Brain microvascular endothelial cell (primary cell): ENCODE measurements around the gene CCNJ.
A peak's percentile ranks its signal among the peaks of the same experiment; 100 is the strongest.
"Not testable (repeated sequence)": the region's sequence is repeated elsewhere in the genome, so short reads cannot be mapped to it uniquely, and the experiment has no call there.

Source experiments
- DNase-seq: peaks from one replicate; pipeline ENCODE4 v3.0.0-alpha.2; 2020
- H3K27ac ChIP-seq: fragments of 250-450 bp; sonication (Bioruptor Pico); 2 replicates; pipeline ENCODE4 v1.5.1; 2020; ENCODE audit warnings: mild to moderate bottlenecking, moderate library complexity
- H3K27me3 ChIP-seq: fragments of 250-450 bp; sonication (Bioruptor Pico); replicated peaks from 2 replicates; pipeline ENCODE4 v1.5.1; 2020; ENCODE audit warnings: mild to moderate bottlenecking
- H3K36me3 ChIP-seq: fragments of 250-450 bp; sonication (Bioruptor Pico); replicated peaks from 2 replicates; pipeline ENCODE4 v1.5.1; 2020; ENCODE audit warnings: mild to moderate bottlenecking
- H3K4me3 ChIP-seq: 2 replicates; pipeline ENCODE4 v1.5.1; 2011; ENCODE audit warnings: low read depth, mild to moderate bottlenecking, control low read depth, low read length, moderate library complexity
- CTCF ChIP-seq: IDR thresholded peaks from 2 replicates; pipeline ENCODE4 v1.5.1; 2011; ENCODE audit warnings: low read depth, mild to moderate bottlenecking, moderate library complexity, low read length, control low read depth, inconsistent platforms; ENCODE audit errors: missing control alignments
- in situ Hi-C: cut with HindIII; loops from 2 replicates; pipeline ENCODE4 v1.10.0; 2017; ENCODE audit warnings: low sequenced_read_pairs, low pct_ligation_motif_present

Gene CCNJ

GRCh38 chr10:96043033-96043892 is at the start of gene CCNJ:
Gene CCNJ (plus strand): TSS chr10:96043583. CDS start chr10:96044394, 811 bp downstream.
- Histone ChIP-seq H3K36me3 (no peaks in the 10 kb centered on the region), H3K4me3 (peak within 1 kb of the TSS; percentile 85), H3K27me3 (no peaks in the 10 kb centered on the region), H3K27ac (peak within 1 kb of the TSS; percentile 56)
- in situ Hi-C loops: no loop called here
- TF ChIP-seq CTCF: no peak
- DNase-seq: peak; percentile 81

- H3K27ac ChIP-seq, H3K27me3 ChIP-seq, H3K36me3 ChIP-seq, in situ Hi-C loops, H3K4me3 ChIP-seq, DNase-seq: not testable (repeated sequence)
These were observed 49.0 kb upstream of the CCNJ start for GRCh38 chr10:95994376-95994775.

- no peak for DNase-seq
- no peak overlapping the region for H3K27ac ChIP-seq
- H3K36me3 ChIP-seq: no peaks in the 10 kb centered on the region
- no peak overlapping the region for H3K4me3 ChIP-seq
- in situ Hi-C loops: no loop called here
- H3K27me3 ChIP-seq: no peaks in the 10 kb centered on the region
- no peak for TF ChIP-seq CTCF
These were observed 45.1 kb upstream of the CCNJ start for GRCh38 chr10:95998255-95998784.

- no peak for DNase-seq
- Histone ChIP-seq H3K27ac (no peak overlapping the region), H3K4me3 (no peak overlapping the region), H3K36me3 (no peaks in the 10 kb centered on the region), H3K27me3 (no peaks in the 10 kb centered on the region)
- no peak for TF ChIP-seq CTCF
- in situ Hi-C loops: no loop called here
These were observed 29.4 kb upstream of the CCNJ start for GRCh38 chr10:96013956-96014355.

- H3K36me3 ChIP-seq: no peaks in the 10 kb centered on the region
- H3K27me3 ChIP-seq: no peaks in the 10 kb centered on the region
- no peak for TF ChIP-seq CTCF
- H3K27ac ChIP-seq: no peak overlapping the region
- no peak overlapping the region for H3K4me3 ChIP-seq
- in situ Hi-C loops: no loop called here
- no peak for DNase-seq
These were observed 28.8 kb upstream of the CCNJ start for GRCh38 chr10:96014473-96015102.

- TF ChIP-seq CTCF: peak; percentile 71
- H3K36me3 ChIP-seq: no peaks in the 10 kb centered on the region
- in situ Hi-C loops: no loop called here
- peak; percentile 62 for DNase-seq
- no peak overlapping the region for H3K4me3 ChIP-seq
- H3K27me3 ChIP-seq: no peaks in the 10 kb centered on the region
- H3K27ac ChIP-seq: no peak overlapping the region
These were observed 26.1 kb upstream of the CCNJ start for GRCh38 chr10:96017191-96017687.
